Left ventricle myocardium superior (tissue), 1 donor: ENCODE data around the gene RGS11. TPM values are rescaled to one million over a fixed set of nuclear protein-coding genes. Genes with fewer than 3 reads are reported as not detected.
"Not testable (repeated sequence)": the region's sequence is repeated elsewhere in the genome, so short reads cannot be mapped to it uniquely, and the experiment has no call there.

Source experiments
- ATAC-seq: fragments of 200-7000 bp; cut with Tn5 transposase; one replicate; pipeline ENCODE4 v1.9.1; 2020; ENCODE audit warnings: mild to moderate bottlenecking, moderate library complexity
- DNase-seq: peaks from one replicate; pipeline ENCODE4 v3.0.0-alpha.2; 2020
- intact Hi-C: fragments of 100-400 bp; cut with micrococcal nuclease; formaldehyde crosslinking; loops from one replicate; pipeline ENCODE4 v1.11.0; 2022
- total RNA-seq: library from RNA; stranded (reverse); fragmentation: NEBNext Ultra II Directional; extraction: Animal tissue kit (Norgen Biotek cat#: 25700); gene quantifications from one replicate; pipeline ENCODE4 v1.2.1, GENCODE V29; 2021
- donor health status: DM: no; HTN: yes; CAD: no; lungs with severe emphysema.

Gene RGS11
- total RNA-seq, 1 donor from 2014 or later: 14.8 TPM

DNA sequence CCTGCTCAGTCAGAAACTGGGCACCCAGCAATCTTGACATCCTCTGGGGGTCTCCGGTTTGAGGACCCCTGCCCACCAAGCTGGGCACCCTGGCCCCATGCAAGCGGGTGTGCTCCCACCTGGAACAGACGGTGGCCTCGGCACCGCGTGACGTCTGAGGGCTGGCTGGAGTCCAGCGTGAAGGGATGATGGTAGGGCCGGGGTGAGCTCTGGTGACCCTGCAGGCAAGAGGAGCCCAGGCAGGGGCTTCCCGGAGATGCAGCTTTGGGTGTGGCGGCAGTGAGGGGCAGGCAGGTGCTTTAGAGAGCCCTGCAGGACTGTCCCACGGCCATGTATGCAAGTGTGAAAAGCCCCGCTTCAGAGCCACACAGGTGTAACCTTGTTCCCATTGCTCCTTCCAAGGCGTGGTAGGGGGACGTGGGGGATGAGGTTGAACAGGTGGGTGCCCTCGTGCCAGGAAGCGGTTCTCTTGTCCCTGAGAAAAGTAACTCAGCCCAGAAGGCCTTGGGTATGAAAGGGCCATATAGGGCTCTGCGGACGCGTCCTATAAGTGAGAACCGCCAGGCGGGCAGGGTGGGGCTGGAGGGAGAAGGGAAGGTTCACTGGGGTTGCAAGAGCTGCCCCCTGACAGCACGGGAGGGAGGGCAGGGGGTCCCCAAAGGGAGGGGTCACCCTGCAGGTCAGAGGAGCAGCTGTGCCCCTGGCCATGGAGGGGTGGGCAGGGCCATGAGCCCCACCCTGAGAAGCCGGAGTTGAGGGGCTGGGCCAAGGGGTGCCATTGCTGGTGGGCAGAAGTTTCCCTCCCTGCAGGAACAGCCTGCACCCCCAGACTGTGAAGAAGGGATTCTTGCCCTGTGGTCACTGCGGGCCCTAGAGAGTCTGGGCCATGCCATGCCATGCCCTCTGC is 9.2 kb downstream of the RGS11 start:
- ATAC-seq (peak; percentile 8), DNase-seq (no peak)
- intact Hi-C loops: no loop called here

GRCh38 chr16:265711-266110 is 10.0 kb downstream of the RGS11 start:
- DNase-seq (no peak), ATAC-seq (no peak)
- intact Hi-C loops: no loop called here

GRCh38 chr16:265002-265529 is 10.7 kb downstream of the RGS11 start:
- intact Hi-C loops: no loop called here
- no peak for ATAC-seq
- no peak for DNase-seq

DNA sequence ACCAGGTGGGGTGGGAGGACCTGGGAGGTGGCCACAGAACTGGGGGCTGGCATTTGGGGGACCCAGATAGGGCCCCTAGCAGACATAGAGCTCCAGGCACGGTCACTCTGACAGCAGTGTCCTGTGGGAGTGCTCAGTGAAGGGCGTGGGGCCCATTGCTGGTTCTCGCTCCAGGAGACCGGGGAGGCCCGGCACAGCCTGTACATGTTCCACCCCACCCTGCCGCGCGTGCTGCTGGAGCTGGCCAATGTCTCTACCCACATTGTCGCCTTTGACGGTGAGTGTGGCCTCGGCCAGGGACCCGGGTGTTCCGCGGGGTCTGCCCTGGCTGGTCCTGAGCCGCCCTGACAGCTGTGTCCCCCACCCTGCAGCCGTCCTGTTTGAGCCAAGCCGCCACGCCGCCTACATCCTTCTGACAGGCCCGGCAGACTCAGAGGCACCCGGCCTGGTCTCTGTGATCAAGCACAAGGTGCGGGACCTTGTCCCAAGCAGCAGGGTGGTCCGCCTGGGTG is 11.2 kb downstream of the RGS11 start:
- ATAC-seq (no peak), DNase-seq (no peak)
- intact Hi-C loops: no loop called here

GRCh38 chr16:263944-264343 is 11.8 kb downstream of the RGS11 start:
- intact Hi-C loops: no loop called here
- DNase-seq (no peak), ATAC-seq (no peak)

DNA sequence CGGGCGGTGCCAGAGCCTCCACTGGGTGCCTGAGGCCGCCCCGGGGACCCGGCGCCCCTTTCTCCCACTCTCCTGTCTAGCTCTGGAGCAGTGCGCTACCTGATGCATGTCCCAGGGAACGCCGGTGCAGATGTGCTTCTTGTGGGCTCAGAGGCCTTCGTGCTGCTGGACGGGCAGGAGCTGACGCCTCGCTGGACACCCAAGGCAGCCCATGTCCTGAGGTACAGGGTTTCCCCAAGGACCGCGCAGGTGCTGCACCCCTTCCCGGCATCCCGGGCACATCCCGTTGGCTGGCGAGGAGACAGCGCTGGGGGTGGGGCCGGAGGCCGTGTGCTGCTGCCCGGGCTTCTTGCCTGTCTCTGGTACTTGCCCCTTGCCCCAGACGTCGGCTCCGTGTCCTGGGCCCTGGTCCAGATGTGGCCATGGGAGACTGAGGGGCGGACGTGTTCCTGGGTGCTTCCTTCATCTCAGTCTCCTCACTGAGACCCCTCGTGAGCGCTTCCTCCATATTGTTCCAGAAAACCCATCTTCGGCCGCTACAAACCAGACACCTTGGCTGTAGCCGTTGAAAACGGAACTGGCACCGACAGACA is 12.5 kb downstream of the RGS11 start:
- DNase-seq: no peak
- no peak for ATAC-seq
- intact Hi-C loops: no loop called here

DNA sequence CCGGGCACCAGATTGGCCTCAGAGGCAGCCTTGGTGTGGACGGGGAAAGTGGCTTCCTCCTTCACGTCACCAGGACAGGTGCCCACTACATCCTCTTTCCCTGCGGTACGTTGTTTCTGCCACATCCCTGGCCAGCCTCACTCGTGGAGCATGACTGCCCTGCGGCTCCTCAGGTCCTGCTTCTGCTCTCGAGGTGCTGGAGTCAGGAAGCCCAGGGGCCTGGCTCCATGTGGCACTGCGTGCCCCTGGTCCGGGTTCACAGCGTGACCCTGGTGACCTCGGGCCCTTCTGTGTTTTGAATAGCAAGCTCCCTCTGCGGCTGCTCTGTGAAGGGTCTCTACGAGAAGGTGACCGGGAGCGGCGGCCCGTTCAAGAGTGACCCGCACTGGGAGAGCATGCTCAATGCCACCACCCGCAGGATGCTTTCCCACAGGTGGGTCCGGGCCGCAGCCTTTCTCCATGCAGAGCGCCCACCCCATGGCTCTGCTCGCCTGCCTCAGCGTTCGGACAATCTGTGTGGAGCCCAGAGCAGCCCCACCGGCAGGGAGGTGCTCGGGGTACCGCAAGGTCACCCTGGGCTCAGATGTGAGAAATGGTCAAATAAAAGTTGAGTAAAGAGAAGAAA is 13.5 kb downstream of the RGS11 start:
- intact Hi-C loops: no loop called here
- DNase-seq: no peak
- no peak for ATAC-seq

GRCh38 chr16:261031-261691 is 14.6 kb downstream of the RGS11 start:
- intact Hi-C loops: no loop called here
- DNase-seq (no peak), ATAC-seq (no peak)

DNA sequence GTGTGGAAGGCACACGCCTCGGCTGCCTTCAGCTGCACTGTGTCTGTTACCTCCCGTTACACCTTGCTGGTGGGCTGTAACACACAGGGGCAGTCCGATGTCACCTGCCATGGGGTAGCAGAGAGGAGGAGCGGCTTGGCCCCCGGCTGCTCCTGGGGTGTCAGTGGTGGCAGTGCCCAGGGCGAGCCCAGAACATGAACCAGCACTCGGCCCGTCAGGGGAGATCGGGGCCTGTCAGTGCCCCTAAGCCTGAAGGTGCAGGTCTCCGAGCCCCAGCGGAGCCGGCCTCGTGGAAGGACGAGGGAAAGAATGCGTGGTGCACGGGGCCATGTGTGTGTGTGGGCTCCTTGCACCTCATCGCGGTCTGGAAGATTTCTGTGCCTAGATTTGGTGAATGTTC is 15.4 kb downstream of the RGS11 start:
- DNase-seq (no peak), ATAC-seq (no peak)
- intact Hi-C loops: no loop called here

DNA sequence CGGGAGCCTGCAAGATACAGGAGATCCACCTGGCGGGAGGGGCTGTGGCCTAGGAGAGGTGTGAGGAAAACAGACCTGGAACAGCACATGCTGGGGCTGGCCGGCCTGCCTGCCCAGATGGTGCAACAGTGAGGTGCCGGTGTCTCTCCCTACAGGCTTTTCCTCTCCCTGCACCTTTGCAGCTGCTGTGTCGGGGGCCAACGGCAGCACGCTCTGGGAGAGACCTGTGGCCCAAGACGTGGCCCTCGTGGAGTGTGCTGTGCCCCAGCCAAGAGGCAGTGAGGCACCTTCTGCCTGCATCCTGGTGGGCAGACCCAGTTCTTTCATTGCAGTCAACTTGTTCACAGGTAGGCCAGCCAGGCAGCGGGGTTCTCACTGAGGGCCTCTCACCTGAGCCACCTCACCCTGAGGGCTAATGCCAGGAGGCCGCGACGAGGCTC is 15.9 kb downstream of the RGS11 start:
- intact Hi-C loops: no loop called here
- DNase-seq (no peak), ATAC-seq (no peak)

GRCh38 chr16:259226-259625 is 16.5 kb downstream of the RGS11 start:
- DNase-seq: no peak
- ATAC-seq: no peak
- intact Hi-C loops: no loop called here

GRCh38 chr16:258091-258490 is 17.7 kb downstream of the RGS11 start:
- intact Hi-C loops, ATAC-seq, DNase-seq: not testable (repeated sequence)

- no peak for ATAC-seq
- DNase-seq: no peak
- intact Hi-C loops: no loop called here
Observed at GRCh38 chr16:255183-255582, 20.6 kb downstream of the RGS11 start.

DNA sequence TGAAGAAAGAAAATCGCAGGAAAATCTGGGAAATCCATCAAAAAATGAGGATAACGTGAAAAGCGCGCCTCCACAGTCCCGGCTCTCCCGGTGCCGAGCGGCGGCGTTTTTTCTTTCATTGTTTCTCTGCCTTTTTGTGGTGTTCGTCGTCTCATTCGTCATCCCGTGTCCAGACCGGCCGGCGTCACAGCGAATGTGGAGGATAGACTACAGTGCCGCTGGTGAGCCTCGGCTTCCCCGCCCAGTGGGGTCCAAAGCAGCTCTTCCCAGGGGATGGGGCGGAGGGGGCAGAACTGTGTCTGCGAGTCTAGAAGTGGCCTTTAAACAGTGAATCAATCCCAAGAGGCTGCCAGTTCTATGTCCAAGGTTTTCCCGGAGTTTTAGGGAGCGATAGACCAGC is 21.3 kb downstream of the RGS11 start:
- DNase-seq (no peak), ATAC-seq (no peak)
- intact Hi-C loops: no loop called here

- ATAC-seq (no peak), DNase-seq (no peak)
- intact Hi-C loops: no loop called here
Observed at GRCh38 chr16:253833-254232, 21.9 kb downstream of the RGS11 start.

DNA sequence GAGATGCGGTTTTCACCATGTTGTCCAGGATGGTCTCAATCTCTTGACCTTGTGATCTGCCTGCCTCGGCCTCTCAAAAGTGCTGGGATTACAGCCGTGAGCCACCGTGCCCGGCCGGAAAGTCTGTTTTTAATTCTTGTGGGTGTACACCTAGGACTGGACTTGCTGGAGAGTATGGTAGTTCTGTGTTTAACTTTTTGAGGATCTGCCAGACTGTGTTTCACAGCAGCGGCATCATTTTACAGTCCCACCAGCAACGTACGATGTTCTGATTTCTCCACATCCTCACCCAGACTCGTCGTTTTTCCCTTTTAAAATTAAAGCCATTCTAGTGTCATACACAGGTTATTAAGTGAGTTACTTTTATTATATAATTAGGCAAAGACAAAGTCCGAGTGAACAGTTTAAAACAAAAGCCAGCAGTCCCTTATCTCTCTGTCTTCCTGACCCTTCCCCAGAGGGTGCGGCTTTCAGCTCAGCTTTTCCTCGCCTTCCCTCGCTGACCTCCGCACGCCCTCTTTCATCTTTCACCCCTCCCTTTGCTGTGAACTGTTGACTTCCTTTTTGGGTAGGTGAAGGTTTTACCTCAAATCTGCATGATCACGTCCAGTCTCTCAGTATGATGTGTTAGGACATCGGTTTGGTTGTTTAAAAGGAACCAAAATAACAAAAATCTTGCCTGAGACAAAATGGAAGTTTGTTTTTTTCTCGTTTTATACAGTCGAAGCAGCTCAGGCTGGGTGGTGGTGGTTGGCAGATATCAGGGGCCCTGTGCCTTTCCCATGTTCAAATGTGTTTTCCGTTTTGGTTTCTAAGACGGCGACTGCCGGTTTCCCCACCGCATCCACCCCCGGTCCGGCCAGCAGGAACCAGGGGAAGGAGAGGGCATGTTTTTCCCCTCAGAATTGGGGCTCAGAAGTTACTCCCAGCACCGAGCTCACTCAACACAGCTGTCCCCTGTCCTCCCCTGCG is 23.1 kb downstream of the RGS11 start:
- DNase-seq: no peak
- ATAC-seq: peak; percentile 67
- intact Hi-C loops: no loop called here

DNA sequence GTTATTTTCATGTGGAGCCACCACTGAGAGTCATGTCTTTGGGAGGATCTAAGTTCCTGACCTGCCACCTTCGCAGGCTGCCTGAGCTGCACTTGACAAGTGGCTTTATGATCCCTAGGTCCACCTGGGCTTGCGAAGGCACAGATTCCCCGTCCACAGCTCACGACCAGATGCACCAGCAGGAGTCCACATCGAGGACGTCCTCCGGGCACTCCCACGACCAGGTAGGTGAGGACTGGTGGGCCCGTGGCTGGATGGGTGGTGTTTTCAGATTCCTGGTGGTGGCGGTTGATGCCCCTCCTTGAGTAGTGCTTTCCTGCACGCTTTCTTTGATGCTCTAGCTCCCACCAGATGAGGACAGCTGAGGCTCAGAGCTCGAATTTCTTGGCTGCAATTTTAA is 26.3 kb downstream of the RGS11 start:
- no peak for ATAC-seq
- peak; percentile 6 for DNase-seq
- intact Hi-C loops: no loop called here

DNA sequence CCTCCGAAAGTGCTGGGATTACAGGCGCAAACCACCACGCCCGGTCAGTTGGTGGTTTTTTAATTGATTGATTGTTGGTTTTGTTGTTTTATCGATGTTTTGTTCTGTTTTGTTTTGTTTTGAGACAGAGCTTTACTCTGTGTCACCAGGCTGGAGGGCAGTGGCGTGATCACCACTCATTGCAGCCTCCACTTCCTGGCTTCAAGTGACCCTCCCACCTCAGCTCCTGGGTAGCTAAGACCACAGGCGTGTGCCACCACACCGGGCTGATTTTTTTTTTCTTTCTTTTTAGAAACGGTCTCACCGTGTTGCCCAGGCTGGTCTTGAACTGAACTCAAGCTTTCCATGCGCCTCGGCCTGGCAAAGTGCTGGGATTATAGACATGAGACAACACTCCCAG is 28.7 kb downstream of the RGS11 start:
- intact Hi-C loops: no loop called here
- no peak for DNase-seq
- no peak for ATAC-seq
